Activated CD4-positive, alpha-beta T cell treated with anti-CD3 and anti-CD28 coated beads, Interleukin-2, amount 50 U/mL, for 4 hours (primary cell): Measurements from ENCODE around the gene STX8.
"Not testable (repeated sequence)": the region's sequence is repeated elsewhere in the genome, so short reads cannot be mapped to it uniquely, and the experiment has no call there.

Source experiments
- DNase-seq, 2 experiments: peaks; one replicate each; pipeline ENCODE4 v3.0.0-alpha.2; 2020

Gene STX8

DNA sequence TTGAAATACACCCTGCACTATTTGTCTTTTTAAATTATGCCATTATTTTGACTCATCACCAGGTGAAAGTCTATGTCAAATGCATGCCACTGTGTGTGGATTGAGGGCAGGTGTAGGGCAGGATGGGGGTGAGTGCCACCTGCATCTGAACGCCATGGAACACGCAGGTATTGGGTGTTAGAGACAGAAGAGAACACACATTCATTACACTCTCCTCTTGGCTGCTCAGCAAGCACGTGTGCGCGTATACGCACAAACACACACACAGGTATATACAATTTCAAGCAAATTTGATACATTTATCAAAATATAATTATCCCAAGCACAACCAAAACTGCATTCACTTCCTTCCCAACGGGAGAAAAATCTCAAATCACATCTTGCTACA lies 285.4 kb downstream of the STX8 start:
- DNase-seq, result no peak

DNA sequence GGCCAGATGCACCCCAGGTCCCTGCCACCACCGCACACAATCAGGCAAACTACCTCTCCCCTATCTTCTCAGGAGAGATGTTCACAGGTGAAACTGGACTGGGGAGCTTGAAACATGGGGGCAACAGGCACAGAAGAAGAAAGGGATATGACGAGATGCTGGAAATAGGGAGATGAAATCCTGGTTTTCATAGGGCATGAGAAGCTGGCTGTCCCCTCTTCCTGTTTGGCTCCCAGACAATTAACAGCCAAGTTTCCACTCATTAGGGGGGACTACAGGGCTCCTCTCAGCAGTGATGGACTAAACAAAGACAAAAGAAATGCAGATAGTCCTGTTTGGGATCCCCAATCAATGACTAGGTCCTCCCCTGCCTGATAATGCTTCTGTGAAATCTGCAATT lies 288.3 kb downstream of the STX8 start:
- no peak for DNase-seq

DNA sequence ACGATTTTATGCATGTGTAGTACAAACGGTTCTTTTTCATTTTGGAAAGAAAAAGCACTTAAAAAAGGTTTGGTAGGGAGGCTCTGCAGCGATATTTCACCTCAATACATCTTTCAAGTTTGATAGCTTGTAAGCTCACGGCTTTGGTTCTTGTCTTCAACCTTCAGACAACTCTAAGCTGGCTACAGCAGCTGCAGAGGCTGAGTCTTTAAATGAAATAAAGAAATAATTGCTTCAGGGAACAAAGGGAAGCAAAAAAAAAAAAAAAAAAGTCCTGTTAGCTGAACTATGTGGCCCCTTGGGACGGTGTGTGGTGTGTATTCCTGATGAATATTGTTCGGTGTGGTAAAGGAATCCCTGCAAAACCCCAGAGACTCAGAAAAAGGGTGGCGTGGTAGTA lies 289.2 kb downstream of the STX8 start:
- no peak for DNase-seq

DNA sequence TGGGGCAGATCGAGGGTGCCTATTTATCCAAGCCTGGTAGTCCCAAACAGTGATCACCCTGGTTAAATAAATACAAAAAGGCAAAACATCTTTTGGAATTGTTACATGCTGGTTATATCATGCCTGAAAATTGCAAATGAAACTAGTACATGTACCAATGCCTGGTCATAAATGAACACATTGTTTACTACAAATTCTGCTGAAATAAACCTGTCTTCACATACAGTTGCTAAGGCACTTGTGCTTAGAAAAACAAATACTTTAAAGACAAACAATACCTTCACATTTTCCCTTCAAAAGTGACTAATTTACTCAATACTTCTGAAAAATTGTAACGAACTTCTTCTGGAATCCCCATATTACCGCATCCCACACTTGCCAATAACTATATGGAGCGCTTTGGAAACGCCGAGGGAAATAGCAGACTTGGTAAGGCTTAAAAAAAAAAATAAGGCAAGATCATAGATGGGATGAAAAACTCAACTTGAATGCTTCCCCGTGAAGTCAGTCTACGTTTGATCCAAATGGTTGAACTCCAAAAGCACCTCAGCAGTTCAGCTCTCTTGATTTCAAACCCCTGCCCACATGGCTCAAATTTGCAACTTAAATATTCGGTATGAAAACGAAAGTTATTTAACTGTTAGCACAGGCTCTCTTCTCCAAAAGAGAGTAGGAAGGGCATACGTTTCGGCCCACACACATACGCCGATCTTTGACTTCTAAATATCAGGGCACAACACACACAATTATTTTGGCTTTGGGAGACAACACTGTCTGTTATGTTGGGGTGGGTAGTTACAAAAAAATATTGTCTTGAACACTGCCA lies 289.8 kb downstream of the STX8 start:
- no peak for DNase-seq

DNA sequence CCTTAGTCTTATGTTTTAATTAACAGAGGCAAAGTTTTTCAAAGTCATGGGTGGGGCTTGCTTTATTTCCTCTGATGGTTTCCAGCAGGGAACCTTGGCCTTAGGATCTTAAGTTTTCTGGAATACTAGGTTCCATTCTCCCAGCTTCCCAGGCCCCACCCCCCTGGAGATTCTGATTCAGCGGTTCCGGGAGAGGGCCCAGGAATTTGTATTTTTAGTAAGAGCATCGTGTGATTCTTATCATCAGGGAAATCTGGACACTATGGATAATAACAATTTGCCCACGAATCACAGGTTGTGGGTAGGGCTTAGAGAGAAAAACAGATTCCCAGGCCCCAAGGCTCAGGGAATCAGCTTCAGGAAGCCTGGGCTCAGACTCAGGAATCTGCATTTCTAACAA lies 290.7 kb downstream of the STX8 start:
- no peak for DNase-seq

DNA sequence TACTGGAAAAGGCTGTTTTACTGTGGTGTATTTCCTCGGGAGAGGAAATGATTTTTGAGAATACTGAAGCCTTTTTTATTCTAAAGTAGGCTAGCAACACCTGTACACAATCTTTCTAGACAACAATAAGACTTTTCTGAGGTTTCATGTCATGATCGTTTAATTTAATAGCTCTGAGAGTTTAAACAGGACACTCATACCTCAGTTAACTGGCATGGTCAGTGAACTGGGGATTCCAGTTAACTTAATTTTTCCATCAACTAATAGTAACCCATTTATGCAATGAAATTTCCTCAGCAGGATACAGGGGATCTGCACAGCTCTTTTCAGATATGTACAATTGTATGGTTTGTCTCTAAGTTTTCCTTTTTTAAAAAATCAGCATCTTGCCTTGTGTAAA lies 291.7 kb downstream of the STX8 start:
- no peak for DNase-seq

DNA sequence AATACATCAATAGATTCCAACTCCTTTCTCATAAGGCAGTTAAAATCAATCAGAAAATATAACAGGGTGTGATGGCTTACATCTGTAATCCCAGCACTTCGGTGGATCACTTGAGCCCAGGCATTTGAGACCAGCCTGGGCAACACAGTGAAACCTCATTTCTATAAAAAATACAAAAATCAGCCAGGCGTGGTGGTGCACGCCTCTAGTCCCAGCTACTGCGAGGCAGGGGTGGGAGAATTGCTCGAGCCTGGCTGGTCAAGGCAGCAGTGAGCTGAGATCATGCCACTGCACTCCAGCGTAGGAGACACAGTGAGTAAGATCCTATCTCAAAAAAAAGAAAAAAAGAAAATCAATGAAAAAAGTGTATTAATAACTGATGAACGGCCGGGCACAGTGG lies 295.7 kb downstream of the STX8 start:
- DNase-seq, result no peak

DNA sequence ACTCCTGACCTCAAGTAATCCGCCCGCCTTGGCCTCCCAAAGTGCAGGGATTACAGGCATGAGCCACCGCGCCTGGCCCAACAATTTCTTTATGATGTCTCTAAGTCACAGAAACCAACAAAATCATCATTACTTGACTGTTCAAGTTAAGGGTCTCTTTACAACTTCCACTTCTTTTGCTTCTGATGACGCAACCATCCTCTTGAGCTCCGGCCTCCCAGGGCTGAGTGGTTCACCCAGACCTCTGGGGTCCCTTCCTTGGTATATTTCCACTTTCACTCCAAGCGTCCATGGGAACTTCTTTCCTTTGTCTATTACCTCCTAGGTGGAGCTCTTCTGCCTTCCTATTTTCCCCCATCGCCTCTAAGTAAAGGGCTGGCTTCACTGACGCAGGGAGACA lies 300.6 kb downstream of the STX8 start:
- DNase-seq, result no peak

DNA sequence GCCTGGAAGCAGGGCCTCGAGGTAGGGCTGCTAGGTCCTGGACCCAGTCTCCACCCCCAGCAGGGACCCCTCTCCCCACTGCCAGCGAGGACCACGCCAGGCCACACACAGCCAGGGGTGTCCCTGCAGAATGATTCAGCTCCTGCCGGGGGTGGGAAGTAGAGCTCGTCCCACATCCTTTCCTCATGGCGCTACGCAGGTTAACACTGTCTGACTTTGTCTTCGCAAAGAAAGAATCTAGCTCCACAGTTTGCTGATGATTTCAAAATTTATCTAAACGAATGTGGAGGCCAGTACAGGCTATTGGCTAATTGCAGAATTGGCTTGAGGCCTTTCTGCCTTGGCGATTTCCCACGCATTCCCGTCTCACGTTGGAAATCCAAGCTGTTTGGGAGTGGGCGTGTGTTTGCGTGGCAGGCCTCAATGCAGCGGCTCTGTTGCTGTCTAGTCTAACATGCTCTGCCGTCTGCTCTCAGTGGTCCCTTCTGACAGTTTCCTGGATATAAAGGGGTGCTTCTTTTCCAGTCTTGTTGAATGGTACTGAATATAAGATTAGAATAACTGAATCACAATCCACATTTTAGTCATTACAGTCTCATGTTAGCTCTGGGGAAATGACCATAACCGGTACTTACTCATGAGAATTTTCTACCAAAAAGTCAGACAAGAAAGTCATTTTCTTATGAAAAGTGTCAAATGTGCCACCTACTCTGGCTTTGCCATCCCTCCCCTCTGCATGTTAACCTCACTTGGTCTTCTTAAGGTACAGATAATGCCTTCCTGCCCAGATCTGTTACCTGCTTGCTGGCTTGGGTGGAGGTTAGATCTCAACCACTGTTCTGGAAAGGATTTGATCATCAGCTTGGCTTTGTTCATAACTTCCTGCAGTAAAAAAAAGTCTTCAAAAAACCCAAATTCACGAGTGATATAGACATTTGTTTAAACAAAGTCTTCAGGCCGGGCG lies 301.9 kb downstream of the STX8 start:
- no peak for DNase-seq

DNA sequence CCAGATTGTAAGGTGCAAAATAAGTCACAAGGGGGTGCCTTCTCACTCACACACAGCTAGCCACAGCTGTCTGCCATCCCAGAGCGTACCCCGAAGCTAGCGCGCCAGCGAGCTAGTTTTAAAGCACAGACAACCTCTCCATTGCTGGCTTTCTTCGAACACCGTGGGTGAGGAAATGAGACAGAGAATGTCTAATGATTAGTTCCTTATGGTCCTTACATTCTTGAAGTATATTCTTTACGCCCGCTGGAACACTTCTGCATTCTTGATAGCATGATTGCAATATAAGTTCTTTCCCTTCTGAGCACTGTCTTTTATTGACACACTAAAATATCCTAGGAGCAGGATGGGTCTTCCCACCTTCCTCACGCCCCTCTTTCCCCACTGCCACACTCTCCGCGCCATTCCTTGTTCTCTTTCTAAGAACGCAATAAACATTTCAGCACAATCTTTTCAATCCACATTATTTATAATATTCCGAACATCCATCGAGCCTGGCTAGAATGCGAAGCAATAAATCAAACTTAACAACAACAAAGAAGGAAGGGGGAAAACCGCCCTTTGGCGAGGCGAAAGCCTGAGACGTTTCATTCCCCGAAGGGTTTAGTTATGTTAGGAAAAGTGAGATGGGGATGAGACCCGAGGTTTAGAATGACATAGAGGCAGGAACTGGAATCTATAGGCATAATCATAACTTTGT lies 303.0 kb downstream of the STX8 start:
- no peak for DNase-seq

DNA sequence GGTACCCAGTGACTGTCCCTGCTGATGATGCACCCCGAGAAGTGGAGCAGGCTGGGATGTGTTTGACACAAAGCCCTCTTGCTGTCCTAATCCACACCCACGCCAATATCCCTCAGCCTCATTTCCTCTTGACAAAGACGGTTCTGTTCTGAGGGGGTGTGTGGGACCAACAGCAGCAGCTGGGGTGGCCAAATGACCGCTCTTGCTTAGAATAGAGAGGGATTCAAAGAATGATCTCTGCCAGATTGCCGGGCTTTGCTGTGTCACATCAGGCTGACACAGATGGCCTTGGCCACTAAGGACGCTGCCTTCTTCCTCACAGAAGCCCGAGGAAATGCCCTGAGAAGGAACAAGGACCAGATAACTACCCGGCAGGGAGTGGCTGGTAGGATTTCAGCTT lies 303.6 kb downstream of the STX8 start:
- DNase-seq, result no peak

DNA sequence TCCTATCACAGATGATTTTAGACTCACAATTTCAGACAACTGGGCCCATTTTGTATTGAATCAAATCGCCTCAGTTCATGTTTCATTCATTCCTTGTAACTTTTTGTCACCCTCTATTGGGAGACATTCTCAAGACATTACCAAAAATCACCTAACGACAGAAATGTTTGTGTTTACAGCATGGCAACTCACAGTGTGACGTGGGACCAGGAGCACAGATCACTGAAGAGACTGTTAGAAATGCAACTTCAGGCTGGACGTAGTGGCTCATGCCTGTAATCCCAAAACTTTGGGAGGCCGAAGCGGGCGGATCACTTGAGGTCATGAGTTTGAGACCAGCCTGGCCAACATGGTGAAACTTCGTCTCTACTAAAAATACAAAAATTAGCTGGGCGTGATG lies 304.7 kb downstream of the STX8 start:
- DNase-seq, result no peak

DNA sequence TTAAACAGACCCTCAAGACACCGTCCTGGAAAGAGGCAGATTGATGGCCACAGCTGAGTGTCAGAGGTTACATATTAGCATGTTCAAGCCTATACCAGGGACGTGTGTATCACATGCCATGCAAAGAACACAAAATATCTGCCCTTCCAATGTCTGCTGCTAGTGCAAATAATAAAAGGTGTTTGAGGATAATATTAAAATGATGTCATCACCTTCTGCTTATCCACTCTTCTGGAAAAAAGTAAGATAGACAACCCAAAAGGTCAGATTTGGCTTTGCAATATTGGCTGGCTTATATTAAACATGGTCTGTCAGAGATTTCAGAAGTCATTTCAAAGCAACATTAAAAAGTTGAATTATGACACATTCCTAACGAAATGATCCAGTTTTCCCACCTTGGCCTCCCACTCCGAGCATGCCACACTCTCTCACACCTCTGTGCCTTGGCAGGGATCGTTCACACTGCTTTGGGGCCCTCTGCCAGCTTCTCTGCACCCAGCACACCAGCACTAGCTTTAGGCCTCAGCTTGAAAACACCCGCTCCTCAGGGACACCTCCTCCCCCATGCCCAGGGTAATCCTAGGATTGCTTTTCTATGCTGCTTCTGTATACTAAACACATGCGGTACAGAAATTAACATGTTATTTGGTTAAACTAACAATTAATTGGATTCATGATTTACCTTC lies 306.1 kb downstream of the STX8 start:
- no peak for DNase-seq

DNA sequence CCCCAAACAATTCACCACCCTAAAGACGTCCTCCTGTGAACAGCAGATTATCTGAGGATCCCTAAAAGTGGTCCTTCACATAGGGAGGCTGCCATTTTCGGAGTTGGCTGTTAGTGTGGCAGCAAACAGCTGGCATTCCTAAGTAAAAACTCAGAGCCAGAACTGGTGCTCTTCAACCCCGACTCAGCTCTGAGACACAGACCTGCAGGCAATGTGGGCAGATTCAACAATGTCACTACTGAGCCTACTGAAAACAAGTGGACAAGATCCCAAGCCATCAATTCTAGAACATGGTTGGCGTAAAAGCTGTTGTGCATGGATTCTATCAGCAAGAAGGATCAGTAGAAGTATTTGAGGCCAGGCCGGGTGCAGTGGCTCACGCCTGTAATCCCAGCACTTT lies 307.1 kb downstream of the STX8 start:
- DNase-seq, result no peak

DNA sequence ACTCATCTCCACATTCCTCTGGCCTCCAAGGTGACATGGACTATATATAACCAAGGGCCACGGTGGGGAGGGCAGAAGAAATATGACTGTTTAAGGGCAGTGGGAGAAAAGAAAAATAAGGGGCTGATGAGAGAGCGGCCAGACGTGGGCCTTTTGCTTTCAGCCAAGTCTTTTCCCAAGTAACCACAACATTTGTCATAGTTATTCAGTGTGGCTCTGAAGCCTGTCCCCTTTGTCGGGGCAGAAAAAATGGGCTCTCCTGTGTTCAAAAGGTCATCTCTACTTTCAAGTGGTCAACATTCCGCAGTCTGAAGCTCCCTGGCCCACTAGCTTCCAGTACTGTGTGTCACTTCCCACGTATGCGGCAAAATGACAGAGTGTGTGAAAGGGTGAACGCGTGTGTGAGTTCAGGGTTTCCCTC lies 308.9 kb downstream of the STX8 start:
- no peak for DNase-seq

DNA sequence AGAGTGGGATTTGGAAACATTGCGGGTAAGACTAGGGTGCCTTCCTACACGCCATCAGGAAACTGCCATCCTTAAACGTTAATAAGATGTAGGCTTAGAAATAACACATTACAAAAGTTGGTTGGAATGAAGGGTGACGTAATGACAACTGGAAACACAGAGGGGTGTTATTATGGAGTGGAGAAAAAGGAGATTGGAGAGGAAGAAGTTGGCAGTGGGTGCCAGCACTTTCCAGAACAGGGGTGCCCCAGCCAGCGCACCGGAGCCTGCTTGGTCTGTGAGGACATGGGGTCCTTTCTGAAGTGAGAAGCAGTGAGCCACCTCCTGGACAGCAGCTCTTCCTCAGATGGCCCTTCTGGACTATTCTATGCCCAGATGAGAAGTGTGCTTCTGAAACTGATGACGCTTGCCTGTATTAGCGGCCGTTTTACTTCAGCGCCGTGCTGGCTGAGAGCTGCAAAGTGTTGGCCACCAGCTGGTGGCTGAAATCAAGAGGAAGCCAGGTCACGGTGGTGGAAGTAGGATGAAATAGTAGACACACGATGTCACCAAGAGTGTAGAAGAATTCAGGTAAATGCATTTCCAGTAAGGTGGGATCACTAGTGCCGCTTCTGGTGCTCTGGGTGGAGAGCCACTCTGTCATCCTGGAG lies 309.5 kb downstream of the STX8 start:
- DNase-seq, result no peak

DNA sequence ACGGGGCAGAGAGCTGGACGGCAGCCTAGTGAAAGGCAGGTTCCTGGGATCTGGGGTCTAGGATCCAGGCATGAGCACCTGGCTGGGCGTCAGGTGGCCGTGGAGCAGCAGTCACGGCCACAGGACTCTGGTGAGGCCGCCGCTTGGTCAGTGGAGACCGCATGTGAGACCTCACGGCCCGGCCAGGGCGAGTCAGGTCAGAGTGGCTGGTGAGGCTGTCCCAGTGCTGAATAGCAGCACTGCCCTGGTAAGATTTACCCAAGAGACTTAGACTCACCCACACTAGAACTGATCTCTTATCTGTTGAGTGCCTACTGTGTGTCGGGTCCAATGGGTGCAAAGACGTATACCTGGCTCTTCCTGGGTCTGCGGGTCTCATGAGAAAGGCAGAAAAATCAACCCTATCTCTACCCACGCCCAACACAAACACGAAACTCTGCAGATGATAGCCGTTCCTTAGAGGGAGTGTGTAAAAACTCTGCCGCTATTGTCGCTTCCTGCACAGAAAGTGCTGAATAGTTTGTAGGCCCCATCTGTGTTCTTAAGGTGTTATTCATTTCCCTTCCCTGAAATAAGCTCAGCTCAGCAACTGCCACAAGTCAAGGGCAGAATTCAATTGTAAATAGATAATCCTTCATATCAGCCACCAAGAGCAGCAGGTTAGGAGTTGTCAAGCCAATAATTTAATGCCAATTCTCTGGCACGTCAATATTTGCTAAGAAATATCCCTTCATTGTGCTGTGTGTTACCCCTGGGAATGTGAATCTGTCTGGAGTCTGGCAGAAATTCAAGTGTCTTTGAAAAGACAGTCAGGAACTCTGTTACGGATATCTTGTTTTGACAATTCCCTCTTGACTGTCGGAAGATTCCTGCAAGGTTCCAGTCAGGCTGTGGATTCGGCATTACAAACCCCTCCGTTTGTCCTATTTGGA lies 314.3 kb downstream of the STX8 start:
- DNase-seq, result no peak

DNA sequence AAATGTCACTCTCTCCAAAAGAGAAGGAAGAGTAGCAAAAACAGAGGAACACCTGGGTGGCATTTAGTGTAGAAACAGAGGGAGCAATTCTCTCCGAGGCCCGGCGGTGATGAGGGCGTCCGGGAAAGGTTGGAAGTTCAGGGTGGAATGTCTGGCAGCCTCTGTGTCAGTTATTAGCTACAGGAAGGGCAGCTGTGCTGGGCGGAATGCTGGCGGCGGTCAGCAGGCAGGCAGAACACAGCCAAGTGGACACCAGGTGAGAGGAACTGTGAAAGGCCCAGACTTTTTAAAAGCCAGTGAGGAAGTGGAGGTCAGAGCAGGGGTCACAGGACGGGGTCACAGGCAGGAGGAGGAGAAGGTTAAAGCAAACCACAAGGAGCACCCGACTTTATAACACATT lies 316.2 kb downstream of the STX8 start:
- DNase-seq, result no peak

DNA sequence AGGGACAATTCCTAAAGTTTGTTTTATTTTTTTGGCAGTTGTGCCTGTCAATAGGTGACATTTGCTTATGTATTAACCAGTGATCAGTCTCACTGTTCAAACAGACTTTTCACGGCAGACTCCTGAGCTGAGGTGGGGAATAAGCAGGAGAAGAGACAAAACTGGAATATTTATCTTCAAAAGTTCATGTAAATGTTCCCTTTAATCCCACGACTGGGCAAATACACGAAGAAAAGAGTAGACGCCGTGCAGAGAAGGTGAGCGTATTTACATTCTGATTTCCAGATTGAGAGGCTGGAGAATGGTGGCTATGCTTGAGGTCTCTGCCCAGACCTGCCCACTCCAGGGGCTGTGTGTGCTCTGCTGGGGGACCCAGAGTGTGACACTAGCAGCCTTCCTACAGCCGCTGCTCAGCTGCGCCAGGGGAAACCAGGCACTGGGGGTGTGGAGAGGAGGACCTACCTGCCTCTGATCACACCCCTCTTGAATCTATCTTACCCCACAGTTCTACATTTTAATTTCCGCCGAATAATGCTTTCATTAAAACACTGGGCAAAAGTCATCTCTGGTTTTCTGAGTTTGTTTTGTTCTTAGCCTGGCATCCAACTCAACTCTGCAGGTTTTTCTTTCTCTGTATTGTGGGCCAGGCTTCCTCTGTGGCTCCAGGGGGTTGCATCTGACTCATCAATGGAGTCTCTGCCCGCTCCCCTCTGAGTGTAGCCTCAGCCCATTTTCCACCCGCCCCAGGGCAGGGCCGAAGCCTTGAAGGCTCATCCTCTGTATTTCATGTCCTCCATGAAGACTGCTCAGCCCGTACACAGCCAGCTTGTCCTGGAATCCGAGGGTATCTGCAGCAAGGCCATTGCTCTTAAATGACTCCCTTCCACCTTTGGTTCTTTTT lies 317.3 kb downstream of the STX8 start:
- DNase-seq, result no peak

DNA sequence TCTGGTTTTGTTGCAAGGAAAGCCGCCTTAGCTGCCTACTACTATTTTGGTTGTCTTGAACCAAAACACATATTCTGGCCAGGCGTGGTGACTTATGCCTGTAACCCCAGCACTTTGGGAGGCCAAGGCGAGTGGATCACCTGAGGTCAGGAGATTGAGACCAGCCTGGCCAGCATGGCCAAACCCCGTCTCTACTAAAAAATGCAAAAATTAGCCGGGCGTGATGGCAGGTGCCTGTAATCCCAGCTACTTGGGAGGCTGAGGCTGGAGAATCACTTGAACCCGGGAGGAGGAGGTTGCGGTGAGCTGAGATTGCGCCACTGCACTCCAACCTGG lies 318.0 kb downstream of the STX8 start:
- not testable (repeated sequence) for DNase-seq
